ENCODE data around the gene KREMEN1.

- TF ChIP-seq CTCF (IDR thresholded peaks at IDR 0.05; ENCODE audit: borderline replicate concordance, extremely low read depth, low read length, poor library complexity, severe bottlenecking), result no peak
- no peak for TF ChIP-seq EZH2 (IDR thresholded peaks at IDR 0.05; ENCODE audit: borderline replicate concordance, low read depth, low read length, severe bottlenecking)
Observed at GRCh38 chr22:29122041-29122440, 49.2 kb downstream of the KREMEN1 start.

Data from DND-41 (cell line).